ENCODE data around the gene XAB2.

- TF ChIP-seq CTCF (IDR thresholded peaks at IDR 0.05): no peak
- no peak for TF ChIP-seq EZH2 (IDR thresholded peaks at IDR 0.05; ENCODE audit: borderline replicate concordance, insufficient read depth, low read depth, low read length, poor library complexity, severe bottlenecking)
Observed at GRCh38 chr19:7674010-7675005, 45.0 kb upstream of the XAB2 start.

All from B cell (primary cell).